K562 (cell line): ENCODE measurements around the gene LRMDA. TPM values are rescaled to one million over a fixed set of nuclear protein-coding genes. Genes with fewer than 3 reads are reported as not detected.

Experiments
- ATAC-seq: fragments of 200-7000 bp; cut with Tn5 transposase; 3 replicates; pipeline ENCODE4 v1.9.1; 2020; ENCODE audit warnings: moderate library complexity
- BruUV-seq: library from RNA; stranded (reverse); fragments of 400-500 nt; replicated peaks from 2 replicates; lab custom pipeline; 2021; lab: Mats Ljungman, UMichigan
- CTCF ChIA-PET: fragments of 300-600 bp; formaldehyde crosslinking; extraction: SDS; loops from one replicate; lab custom pipeline; 2021; ENCODE audit warnings: low intra/inter-chr PET ratio; lab: Yijun Ruan, JAX
- POLR2A ChIA-PET: fragments of 300-600, 350-650 bp; sonication (Branson Sonifier 250); formaldehyde crosslinking; extraction: SDS; loops from one replicate; lab custom pipeline; 2021; ENCODE audit warnings: antibody characterized with exemption, inconsistent platforms; lab: Yijun Ruan, JAX
- DNase-seq, 4 experiments: peaks; one replicate each; pipeline versions ENCODE4 v3.0.0 to v3.0.0-alpha.2; 2011 to 2018; ENCODE audit warnings: low spot score in 3 of 4, mixed read lengths in 3 of 4; ENCODE audit errors: extremely low read depth in 1 of 4
- FAIRE-seq: peaks from 2 replicates; lab custom pipeline; 2011; peaks lifted over from hg19 to GRCh38; lab: Jason Lieb, UNC
- H2AFZ ChIP-seq: 2 replicates; pipeline ENCODE4 v1.6.0; 2011; ENCODE audit warnings: low read depth, low read length, control low read depth, inconsistent platforms
- H3K27ac ChIP-seq: fragments of 200-600 bp; 3 replicates; pipeline ENCODE4 v1.8.0; 2011; ENCODE audit warnings: low read depth, mild to moderate bottlenecking, control low read depth, inconsistent platforms, low read length, moderate library complexity, mixed read lengths; ENCODE audit errors: extremely low read depth
- H3K27me3 ChIP-seq, 2 experiments: fragments of 300-600 bp in 1 of 2; 2 replicates in 1 of 2; 3 replicates in 1 of 2; pipeline versions ENCODE4 v1.6.0 to v1.8.0; 2011; ENCODE audit warnings: inconsistent platforms in 2 of 2, low read length in 2 of 2, mild to moderate bottlenecking in 1 of 2, mixed read lengths in 1 of 2, moderate library complexity in 1 of 2; ENCODE audit not compliant: control insufficient read depth in 2 of 2, insufficient read depth in 2 of 2
- H3K36me3 ChIP-seq: fragments of 300-600 bp; 3 replicates; pipeline ENCODE4 v1.8.0; 2011; ENCODE audit warnings: mild to moderate bottlenecking, low read length, inconsistent platforms; ENCODE audit not compliant: control insufficient read depth, insufficient read depth
- H3K4me1 ChIP-seq, 2 experiments: fragments of 200-600 bp in 1 of 2; replicated peaks in 1 of 2; 2 replicates in 1 of 2; 3 replicates in 1 of 2; pipeline versions ENCODE4 v1.5.1 to v1.8.0; 2011; ENCODE audit warnings: inconsistent platforms in 2 of 2, low read length in 2 of 2, mild to moderate bottlenecking in 1 of 2, mixed read lengths in 1 of 2, moderate library complexity in 1 of 2; ENCODE audit not compliant: control insufficient read depth in 2 of 2, insufficient read depth in 2 of 2
- H3K4me2 ChIP-seq: 2 replicates; pipeline ENCODE4 v1.6.1; 2011; ENCODE audit warnings: low read length, control low read depth, inconsistent platforms, mixed read lengths; ENCODE audit not compliant: insufficient read depth
- H3K4me3 ChIP-seq: fragments of 200-600 bp; sonication (generic), shearing (Covaris generic); 2 replicates; pipeline ENCODE4 v1.5.1; 2016; ENCODE audit warnings: control low read depth, inconsistent platforms
- H3K79me2 ChIP-seq: fragments of 200-600 bp; 3 replicates; pipeline ENCODE4 v1.8.0; 2011; ENCODE audit warnings: low read length, inconsistent platforms; ENCODE audit not compliant: control insufficient read depth, insufficient read depth
- H3K9ac ChIP-seq, 2 experiments: 2 replicates each; pipeline versions ENCODE4 v1.6.0 to v1.6.1; 2011; ENCODE audit warnings: low read depth in 2 of 2, low read length in 2 of 2, control low read depth in 1 of 2, inconsistent platforms in 1 of 2, mild to moderate bottlenecking in 1 of 2, mixed read lengths in 1 of 2; ENCODE audit not compliant: insufficient read depth in 1 of 2
- H3K9me1 ChIP-seq: one replicate; pipeline ENCODE4 v1.6.0; 2011; ENCODE audit warnings: inconsistent platforms, mild to moderate bottlenecking, low read length, moderate library complexity; ENCODE audit not compliant: control insufficient read depth, insufficient read depth
- H3K9me3 ChIP-seq: replicated peaks from 2 replicates; pipeline ENCODE4 v1.5.1; 2011; ENCODE audit warnings: low read depth, low read length, inconsistent platforms; ENCODE audit not compliant: control insufficient read depth, insufficient read depth
- H4K20me1 ChIP-seq: replicated peaks from 2 replicates; pipeline ENCODE4 v1.6.1; 2011; ENCODE audit warnings: low read length, inconsistent platforms, mixed read lengths; ENCODE audit not compliant: control insufficient read depth, insufficient read depth
- BRD9 ChIP-seq: fragments of 450-650 bp; IDR thresholded peaks from 2 replicates; pipeline ENCODE4 v1.6.1; 2018; ENCODE audit warnings: low read depth; ENCODE audit not compliant: partially characterized antibody
- BRF1 ChIP-seq: IDR thresholded peaks from 3 replicates; pipeline ENCODE4 v1.6.1; 2011; ENCODE audit warnings: borderline replicate concordance, mild to moderate bottlenecking; ENCODE audit not compliant: insufficient read length; ENCODE audit errors: extremely low read depth
- CBX5 ChIP-seq: IDR thresholded peaks from 2 replicates; pipeline ENCODE4 v1.6.1; 2014; ENCODE audit warnings: low read depth, borderline replicate concordance
- CREB1 ChIP-seq, 2 experiments: sonication (generic) in 1 of 2; formaldehyde crosslinking in 1 of 2; IDR thresholded peaks; 2 replicates each; pipeline versions ENCODE4 v1.6.1 to v1.8.0; 2012 to 2022; ENCODE audit warnings: inconsistent platforms in 1 of 2, mild to moderate bottlenecking in 1 of 2, missing genetic modification reagents in 1 of 2, moderate library complexity in 1 of 2
- ERF ChIP-seq: fragments of 450-650 bp; formaldehyde crosslinking; IDR thresholded peaks from 2 replicates; pipeline ENCODE4 v1.4.0; 2020; ENCODE audit warnings: mild to moderate bottlenecking, mixed read lengths
- FOXA1 ChIP-seq: fragments of 450-650 bp; IDR thresholded peaks from 2 replicates; pipeline ENCODE4 v1.6.1; 2016; ENCODE audit warnings: mild to moderate bottlenecking, borderline replicate concordance
- GABPB1 ChIP-seq: sonication (generic); formaldehyde crosslinking; IDR thresholded peaks from 2 replicates; pipeline ENCODE4 v1.8.0; 2022; ENCODE audit warnings: mild to moderate bottlenecking, missing genetic modification reagents
- GTF2F1 ChIP-seq: IDR thresholded peaks from 2 replicates; pipeline ENCODE4 v1.6.1; 2011; ENCODE audit warnings: low read depth, low read length, improper control_type of control experiment
- MAFG ChIP-seq: fragments of 450-650 bp; conservative IDR thresholded peaks from 2 replicates; pipeline ENCODE4 v1.6.1; 2016; ENCODE audit warnings: missing genetic modification characterization, missing compliant biosample characterization
- MEF2D ChIP-seq: conservative IDR thresholded peaks from 2 replicates; pipeline ENCODE4 v1.6.1; 2016; ENCODE audit warnings: low read depth, missing genetic modification characterization, missing compliant biosample characterization
- STAG1 ChIP-seq: sonication (generic); formaldehyde crosslinking; IDR thresholded peaks from 2 replicates; pipeline ENCODE4 v1.5.0; 2020; ENCODE audit warnings: missing genetic modification reagents, borderline replicate concordance
- YBX1 ChIP-seq: fragments of 450-650 bp; IDR thresholded peaks from 2 replicates; pipeline ENCODE4 v1.7.1; 2016; ENCODE audit warnings: mild to moderate bottlenecking
- WGBS: fragments of 100-300 bp; shearing (Covaris generic); methylation state at CpG from one replicate; pipeline ENCODE4 v1.1.6; 2016; ENCODE audit warnings: low coverage, mixed read lengths; ENCODE audit not compliant: insufficient coverage; ENCODE audit errors: missing lambda C conversion rate; 5-methylcytosine and 5-hydroxymethylcytosine counted together
- in situ Hi-C: fragments of 300-500 bp; cut with MboI; formaldehyde crosslinking; loops from 4 replicates; pipeline ENCODE4 v1.15.0; 2018; ENCODE audit warnings: inconsistent platforms, mixed read lengths
- intact Hi-C: fragments of 100-400 bp; cut with micrococcal nuclease; formaldehyde crosslinking; loops from 2 replicates; pipeline ENCODE4 v1.14.2; 2022
- polyA plus RNA-seq, 8 experiments: library from polyadenylated mRNA; depleted of rRNA in 4 of 8; stranded (reverse) in 5 of 8; unstranded in 3 of 8; fragments of >200 nt; fragmentation: Nextera tagmentation in 2 of 8; fragmentation: Illumina TruSeq in 1 of 8; extraction: Ambion mirVana in 2 of 8; extraction: Trizol in 1 of 8; gene quantifications; 2 replicates each; pipeline versions ENCODE4 v1.2.1 to v1.2.3, GENCODE V29; 2011 to 2014; ENCODE audit warnings: inconsistent platforms in 1 of 8, missing spikeins in 1 of 8
- total RNA-seq, 7 experiments: library from RNA; depleted of rRNA in 6 of 7; stranded (reverse); fragments of >200 nt in 6 of 7; fragmentation: Illumina TruSeq in 2 of 7; extraction: Trizol in 2 of 7; gene quantifications; 2 replicates each; pipeline versions ENCODE4 v1.2.1 to v1.2.3, GENCODE V29; 2011 to 2021; ENCODE audit warnings: low replicate concordance in 1 of 7
- TF ChIP-seq, protein P1 (sequence below): fragments of 450-650 bp; IDR thresholded peaks from 2 replicates; pipeline ENCODE4 v1.6.1; 2018; ENCODE audit warnings: mild to moderate bottlenecking, low read depth; ENCODE audit not compliant: partially characterized antibody
- TF ChIP-seq, protein P2 (sequence below), 2 experiments: IDR thresholded peaks in 1 of 2; conservative IDR thresholded peaks in 1 of 2; 2 replicates each; pipeline ENCODE4 v1.6.1; 2016; ENCODE audit warnings: low read depth in 2 of 2, mild to moderate bottlenecking in 1 of 2, missing compliant biosample characterization in 1 of 2, missing genetic modification characterization in 1 of 2, moderate library complexity in 1 of 2
- TF ChIP-seq, protein P3 (sequence below): fragments of 250-450 bp; sonication (Bioruptor Pico); IDR thresholded peaks from 2 replicates; pipeline ENCODE4 v1.4.0; 2020; ENCODE audit warnings: mild to moderate bottlenecking, moderate library complexity
- TF ChIP-seq, protein P4 (sequence below), 2 experiments: fragments of 450-650 bp in 1 of 2; sonication (generic) in 1 of 2; formaldehyde crosslinking; conservative IDR thresholded peaks; 2 replicates each; pipeline versions ENCODE4 v1.4.0 to v1.8.1; 2020 to 2022; ENCODE audit warnings: mild to moderate bottlenecking in 1 of 2, missing genetic modification reagents in 1 of 2

The LRMDA gene
- total and polyA plus RNA-seq, 9 of the 15 experiments (the other 6 are each of a cell fraction or from before 2014, with no cell fraction given) = 0.25 TPM; not detected in 8

DNA sequence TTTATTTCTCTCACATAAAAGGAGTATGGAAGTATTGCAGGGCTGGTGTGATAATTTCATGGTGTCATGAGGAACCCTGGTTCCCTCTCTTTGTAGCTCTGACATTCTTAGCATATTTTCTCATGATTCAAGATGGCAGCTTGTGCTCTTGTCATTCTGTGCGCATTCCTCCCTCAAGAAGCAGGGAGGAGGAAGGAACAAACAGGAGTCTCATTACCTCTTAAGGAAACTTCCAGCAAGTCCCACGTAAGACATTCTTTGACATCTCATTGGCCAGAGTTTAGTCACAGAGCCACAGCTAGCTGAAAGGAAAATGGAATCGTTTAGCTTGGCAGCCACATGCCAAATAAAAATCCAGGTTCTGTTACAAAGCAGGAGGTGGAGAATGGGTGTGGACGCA, 546.8 kb downstream of the LRMDA start:
- POLR2A ChIA-PET = no interaction called here
- TF ChIP-seq BRF1 (no peak), CBX5 (no peak), FOXA1 (no peak), GABPB1 (no peak), CREB1 (IDR thresholded peaks at IDR 0.05) (no peak), CREB1 (CRISPR knock-in tag; IDR thresholded peaks at IDR 0.05) (no peak), ERF (no peak), BRD9 (no peak), MEF2D (no peak), GTF2F1 (no peak), YBX1 (no peak), MAFG (tag) (no peak), STAG1 (no peak)
- TF ChIP-seq, protein P1, sequence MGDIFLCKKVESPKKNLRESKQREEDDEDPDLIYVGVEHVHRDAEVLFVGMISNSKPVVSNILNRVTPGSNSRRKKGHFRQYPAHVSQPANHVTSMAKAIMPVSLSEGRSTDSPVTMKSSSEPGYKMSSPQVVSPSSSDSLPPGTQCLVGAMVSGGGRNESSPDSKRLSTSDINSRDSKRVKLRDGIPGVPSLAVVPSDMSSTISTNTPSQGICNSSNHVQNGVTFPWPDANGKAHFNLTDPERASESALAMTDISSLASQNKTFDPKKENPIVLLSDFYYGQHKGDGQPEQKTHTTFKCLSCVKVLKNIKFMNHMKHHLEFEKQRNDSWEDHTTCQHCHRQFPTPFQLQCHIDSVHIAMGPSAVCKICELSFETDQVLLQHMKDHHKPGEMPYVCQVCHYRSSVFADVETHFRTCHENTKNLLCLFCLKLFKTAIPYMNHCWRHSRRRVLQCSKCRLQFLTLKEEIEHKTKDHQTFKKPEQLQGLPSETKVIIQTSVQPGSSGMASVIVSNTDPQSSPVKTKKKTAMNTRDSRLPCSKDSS = no peak
- TF ChIP-seq, protein P2, sequence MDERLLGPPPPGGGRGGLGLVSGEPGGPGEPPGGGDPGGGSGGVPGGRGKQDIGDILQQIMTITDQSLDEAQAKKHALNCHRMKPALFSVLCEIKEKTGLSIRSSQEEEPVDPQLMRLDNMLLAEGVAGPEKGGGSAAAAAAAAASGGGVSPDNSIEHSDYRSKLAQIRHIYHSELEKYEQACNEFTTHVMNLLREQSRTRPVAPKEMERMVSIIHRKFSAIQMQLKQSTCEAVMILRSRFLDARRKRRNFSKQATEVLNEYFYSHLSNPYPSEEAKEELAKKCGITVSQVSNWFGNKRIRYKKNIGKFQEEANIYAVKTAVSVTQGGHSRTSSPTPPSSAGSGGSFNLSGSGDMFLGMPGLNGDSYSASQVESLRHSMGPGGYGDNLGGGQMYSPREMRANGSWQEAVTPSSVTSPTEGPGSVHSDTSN (CRISPR knock-in tag; IDR thresholded peaks at IDR 0.05; ENCODE audit: low read depth) = no peak
- TF ChIP-seq, protein P2 (tag; conservative IDR thresholded peaks at IDR 0.05; ENCODE audit: low read depth) = no peak
- TF ChIP-seq, protein P3, sequence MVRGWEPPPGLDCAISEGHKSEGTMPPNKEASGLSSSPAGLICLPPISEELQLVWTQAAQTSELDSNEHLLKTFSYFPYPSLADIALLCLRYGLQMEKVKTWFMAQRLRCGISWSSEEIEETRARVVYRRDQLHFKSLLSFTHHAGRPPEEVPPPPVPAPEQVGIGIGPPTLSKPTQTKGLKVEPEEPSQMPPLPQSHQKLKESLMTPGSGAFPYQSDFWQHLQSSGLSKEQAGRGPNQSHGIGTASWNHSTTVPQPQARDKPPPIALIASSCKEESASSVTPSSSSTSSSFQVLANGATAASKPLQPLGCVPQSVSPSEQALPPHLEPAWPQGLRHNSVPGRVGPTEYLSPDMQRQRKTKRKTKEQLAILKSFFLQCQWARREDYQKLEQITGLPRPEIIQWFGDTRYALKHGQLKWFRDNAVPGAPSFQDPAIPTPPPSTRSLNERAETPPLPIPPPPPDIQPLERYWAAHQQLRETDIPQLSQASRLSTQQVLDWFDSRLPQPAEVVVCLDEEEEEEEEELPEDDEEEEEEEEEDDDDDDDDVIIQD = no peak
- TF ChIP-seq, protein P4, sequence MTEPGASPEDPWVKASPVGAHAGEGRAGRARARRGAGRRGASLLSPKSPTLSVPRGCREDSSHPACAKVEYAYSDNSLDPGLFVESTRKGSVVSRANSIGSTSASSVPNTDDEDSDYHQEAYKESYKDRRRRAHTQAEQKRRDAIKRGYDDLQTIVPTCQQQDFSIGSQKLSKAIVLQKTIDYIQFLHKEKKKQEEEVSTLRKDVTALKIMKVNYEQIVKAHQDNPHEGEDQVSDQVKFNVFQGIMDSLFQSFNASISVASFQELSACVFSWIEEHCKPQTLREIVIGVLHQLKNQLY (CRISPR knock-in tag; conservative IDR thresholded peaks at IDR 0.05) = no peak

More for the DNA sequence above, 546.8 kb downstream of the LRMDA start:
- ATAC-seq = no peak
- Histone ChIP-seq H3K79me2 (no peaks in the 10 kb centered on the region), H3K4me1 (no peaks in the 10 kb centered on the region), H3K27me3 (no peaks in the 10 kb centered on the region), H3K27ac (no peak overlapping the region), H3K9me3 (no peaks in the 10 kb centered on the region), H3K9ac (no peak overlapping the region), H2AFZ (no peak overlapping the region), H4K20me1 (no peaks in the 10 kb centered on the region), H3K4me2 (no peak overlapping the region), H3K4me3 (no peak overlapping the region), H3K36me3 (no peaks in the 10 kb centered on the region), H3K9me1 (no peaks in the 10 kb centered on the region)
- WGBS = 0% methylated on average over 4 of the region's 4 CpGs
- intact Hi-C loops = no loop called here
- in situ Hi-C loops = no loop called here
- no TSS peak for BruUV-seq
- no peak for DNase-seq
- CTCF ChIA-PET = no interaction called here
- no peak for FAIRE-seq
